Transverse colon (tissue), 4 donors: ENCODE data around the gene DENND1A. TPM values are rescaled to one million over a fixed set of nuclear protein-coding genes. Genes with fewer than 3 reads are reported as not detected.

Experiments
- DNase-seq: peaks from one replicate; pipeline ENCODE4 v3.0.0-alpha.2; 2019
- H3K27ac ChIP-seq, 4 donors: fragments of 200-600 bp; sonication (generic); 2 replicates each; pipeline ENCODE4 v1.5.1; 2016 to 2018; ENCODE audit warnings: inconsistent platforms in 4 of 4
- H3K27me3 ChIP-seq: fragments of 200-600 bp; sonication (generic); 2 replicates; pipeline ENCODE4 v1.5.1; 2017; ENCODE audit warnings: inconsistent platforms
- H3K36me3 ChIP-seq, 4 donors: fragments of 200-600 bp; sonication (generic); 2 replicates each; pipeline ENCODE4 v1.5.1; 2017 to 2019; ENCODE audit warnings: inconsistent platforms in 4 of 4
- H3K4me1 ChIP-seq, 4 donors: fragments of 200-600 bp; sonication (generic); 2 replicates each; pipeline ENCODE4 v1.5.1; 2017 to 2020; ENCODE audit warnings: inconsistent platforms in 4 of 4
- H3K4me3 ChIP-seq, 4 donors: fragments of 200-600 bp; sonication (generic); 1 replicate in 1 of 4; 2 replicates in 3 of 4; pipeline versions ENCODE4 v1.5.1 to v1.6.1; 2017 to 2019; ENCODE audit warnings: inconsistent platforms in 4 of 4
- H3K9me3 ChIP-seq, 2 donors: fragments of 200-600 bp; sonication (generic); 2 replicates each; pipeline ENCODE4 v1.5.1; 2017 to 2019; ENCODE audit warnings: inconsistent platforms in 2 of 2
- EP300 ChIP-seq: sonication (generic); formaldehyde crosslinking; IDR thresholded peaks from one replicate; pipeline ENCODE4 v1.6.1; 2017; ENCODE audit warnings: antibody characterized with exemption, low read depth
- POLR2A ChIP-seq: fragments of 450-650 bp; IDR thresholded peaks from one replicate; pipeline ENCODE4 v1.6.1; 2016; ENCODE audit warnings: antibody characterized with exemption, mild to moderate bottlenecking, moderate library complexity
- POLR2AphosphoS5 ChIP-seq, 3 donors: sonication (generic); formaldehyde crosslinking; IDR thresholded peaks; one replicate each; pipeline ENCODE4 v1.6.1; 2016; ENCODE audit warnings: antibody characterized with exemption in 3 of 3
- WGBS, 2 donors: methylation state at CpG; one replicate each; pipeline ENCODE4 v1.1.5; 2018; ENCODE audit warnings: low coverage in 1 of 2; 5-methylcytosine and 5-hydroxymethylcytosine counted together
- in situ Hi-C, 4 donors: fragments of 200-750 bp; cut with MboI; loops; one replicate each; pipeline versions ENCODE4 v1.15.0 to v1.15.1; 2017; ENCODE audit warnings: low sequenced_read_pairs in 3 of 4, low pct_ligation_motif_present in 1 of 4, low pct_unique_long_range_greater_than_20kb in 1 of 4
- intact Hi-C: fragments of 100-400 bp; cut with DNase I; formaldehyde crosslinking; loops from one replicate; pipeline ENCODE4 v1.15.1; 2023; ENCODE audit warnings: low total_unique reads
- total RNA-seq, 4 donors: library from RNA; depleted of rRNA; stranded (reverse); fragments of >200 nt; gene quantifications; one replicate each; pipeline ENCODE4 v1.1.0, GENCODE V29; 2016
- TF ChIP-seq, protein P1 (sequence below), 5 experiments: fragments of 200-600 bp in 3 of 5; fragments of 450-650 bp in 2 of 5; sonication (generic) in 3 of 5; IDR thresholded peaks; 1 replicate in 2 of 5; 2 replicates in 3 of 5; pipeline ENCODE4 v1.5.1; 2016 to 2017; ENCODE audit warnings: antibody characterized with exemption in 5 of 5, inconsistent platforms in 3 of 5, mild to moderate bottlenecking in 2 of 5, moderate library complexity in 1 of 5

Gene DENND1A
- total RNA-seq, 4 donors from 2014 or later, result 12.5 to 78.6 (median 40.0) TPM

DNA sequence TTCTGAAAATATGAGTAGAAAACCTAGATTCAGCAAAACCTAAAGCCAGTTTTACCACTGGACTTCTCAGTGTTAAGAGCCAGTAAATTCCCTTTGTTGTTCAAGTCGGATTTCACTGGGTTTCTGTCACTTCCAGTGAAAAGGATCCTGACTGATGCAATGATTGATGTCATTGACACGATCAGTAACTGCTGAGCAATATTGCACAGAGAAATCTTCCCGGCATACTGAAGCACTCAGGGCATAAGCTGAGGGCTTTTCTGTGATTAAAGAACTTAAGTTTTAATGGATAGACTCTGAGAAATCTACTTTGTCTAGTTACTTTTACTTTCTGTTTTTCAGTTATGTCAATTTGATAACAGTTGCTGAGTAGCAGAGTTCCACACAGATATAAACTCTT, 61.9 kb downstream of the DENND1A start:
- DNase-seq, result no peak
- no peaks in the 10 kb centered on the region for H3K36me3 ChIP-seq
- H3K27me3 ChIP-seq, result no peaks in the 10 kb centered on the region
- H3K9me3 ChIP-seq, result no peaks in the 10 kb centered on the region
- 77% methylated on average over 3 of the region's 3 CpGs; no CpG with 5 or more reads in 1 of the 2 donors for WGBS, 2 donors
- peak overlapping the region in 2 of 4 donors; percentile 14 to 19 for H3K27ac ChIP-seq
- in situ Hi-C loops (no loop called here), intact Hi-C loops (no loop called here)
- H3K4me3 ChIP-seq, result no peak overlapping the region
- H3K4me1 ChIP-seq, result peaks cover 0 to 8% (median 0%) of the 10 kb centered on the region in 4 donors
- TF ChIP-seq POLR2A (no peak), EP300 (no peak), POLR2AphosphoS5 (IDR thresholded peaks at IDR 0.05) (no peak)
- TF ChIP-seq, protein P1, sequence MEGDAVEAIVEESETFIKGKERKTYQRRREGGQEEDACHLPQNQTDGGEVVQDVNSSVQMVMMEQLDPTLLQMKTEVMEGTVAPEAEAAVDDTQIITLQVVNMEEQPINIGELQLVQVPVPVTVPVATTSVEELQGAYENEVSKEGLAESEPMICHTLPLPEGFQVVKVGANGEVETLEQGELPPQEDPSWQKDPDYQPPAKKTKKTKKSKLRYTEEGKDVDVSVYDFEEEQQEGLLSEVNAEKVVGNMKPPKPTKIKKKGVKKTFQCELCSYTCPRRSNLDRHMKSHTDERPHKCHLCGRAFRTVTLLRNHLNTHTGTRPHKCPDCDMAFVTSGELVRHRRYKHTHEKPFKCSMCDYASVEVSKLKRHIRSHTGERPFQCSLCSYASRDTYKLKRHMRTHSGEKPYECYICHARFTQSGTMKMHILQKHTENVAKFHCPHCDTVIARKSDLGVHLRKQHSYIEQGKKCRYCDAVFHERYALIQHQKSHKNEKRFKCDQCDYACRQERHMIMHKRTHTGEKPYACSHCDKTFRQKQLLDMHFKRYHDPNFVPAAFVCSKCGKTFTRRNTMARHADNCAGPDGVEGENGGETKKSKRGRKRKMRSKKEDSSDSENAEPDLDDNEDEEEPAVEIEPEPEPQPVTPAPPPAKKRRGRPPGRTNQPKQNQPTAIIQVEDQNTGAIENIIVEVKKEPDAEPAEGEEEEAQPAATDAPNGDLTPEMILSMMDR (IDR thresholded peaks at IDR 0.05), result no peak

DNA sequence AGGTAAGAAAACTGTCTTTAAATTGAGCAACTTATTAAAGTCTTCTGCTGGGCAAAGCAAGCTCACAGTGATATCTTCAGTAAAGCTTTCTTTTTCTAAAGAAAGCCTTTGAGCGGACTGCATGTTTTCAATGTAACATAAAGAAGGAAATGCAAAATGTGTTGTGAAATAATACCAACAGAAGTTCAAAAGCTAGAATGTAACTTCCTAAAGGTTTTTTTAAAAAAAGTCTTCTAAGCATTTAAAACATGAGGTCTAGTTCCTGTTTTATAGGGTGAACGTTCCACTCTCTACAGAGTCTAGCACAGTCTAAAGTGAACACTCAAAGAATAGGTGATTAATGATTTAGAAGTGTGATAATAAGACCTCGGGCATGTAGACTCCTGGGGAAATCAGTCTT, 62.9 kb downstream of the DENND1A start:
- Histone ChIP-seq H3K27ac (peak overlapping the region in 1 of 4 donors; percentile 19), H3K36me3 (no peaks in the 10 kb centered on the region), H3K27me3 (no peaks in the 10 kb centered on the region), H3K9me3 (no peaks in the 10 kb centered on the region), H3K4me3 (no peak overlapping the region), H3K4me1 (peaks cover 0 to 8% (median 0%) of the 10 kb centered on the region in 4 donors)
- WGBS, 2 donors, result 62 to 79% methylated on average over 3 of the region's 3 CpGs
- intact Hi-C loops (no loop called here), in situ Hi-C loops (no loop called here)
- TF ChIP-seq POLR2A (no peak), POLR2AphosphoS5 (IDR thresholded peaks at IDR 0.05) (no peak), EP300 (no peak)
- TF ChIP-seq, protein P1 (IDR thresholded peaks at IDR 0.05), result no peak
- DNase-seq, result no peak

- H3K9me3 ChIP-seq, result no peaks in the 10 kb centered on the region
- H3K4me3 ChIP-seq, result no peak overlapping the region
- no peak for TF ChIP-seq POLR2AphosphoS5 (IDR thresholded peaks at IDR 0.05)
- TF ChIP-seq, protein P1 (IDR thresholded peaks at IDR 0.05), result no peak
- TF ChIP-seq EP300, result no peak
- no peak for TF ChIP-seq POLR2A
- in situ Hi-C loops, result no loop called here
- DNase-seq, result no peak
- intact Hi-C loops, result no loop called here
- no peaks in the 10 kb centered on the region for H3K36me3 ChIP-seq
- 77 to 85% methylated on average over 2 of the region's 2 CpGs for WGBS, 2 donors
- peak overlapping the region in 1 of 4 donors; percentile 19 for H3K27ac ChIP-seq
- H3K4me1 ChIP-seq, result peaks cover 0 to 12% (median 0%) of the 10 kb centered on the region in 4 donors
- H3K27me3 ChIP-seq, result no peaks in the 10 kb centered on the region
Measured at GRCh38 chr9:123866497-123866896, 63.4 kb downstream of the DENND1A start.

- Histone ChIP-seq H3K4me3 (no peak overlapping the region), H3K4me1 (peaks cover 0 to 15% (median 0%) of the 10 kb centered on the region in 4 donors), H3K9me3 (no peaks in the 10 kb centered on the region), H3K36me3 (no peaks in the 10 kb centered on the region), H3K27ac (peak overlapping the region in 1 of 4 donors; percentile 27), H3K27me3 (no peaks in the 10 kb centered on the region)
- DNase-seq, result no peak
- intact Hi-C loops (no loop called here), in situ Hi-C loops (no loop called here)
- WGBS, 2 donors, result 84 to 96% methylated on average over 3 of the region's 3 CpGs
- TF ChIP-seq EP300, result no peak
- TF ChIP-seq POLR2AphosphoS5 (IDR thresholded peaks at IDR 0.05), result no peak
- no peak for TF ChIP-seq POLR2A
- TF ChIP-seq, protein P1 (IDR thresholded peaks at IDR 0.05), result no peak
Measured at GRCh38 chr9:123865226-123866000, 64.5 kb downstream of the DENND1A start.
